NCI-H2107 treated with DMSO at 0.1 percent for 48 hours (cell line): ENCODE data around the gene SEPTIN7.

Experiments used
- DNase-seq: peaks from one replicate; lab custom pipeline; 2025; ENCODE audit not compliant: unreplicated experiment; lab: John Stamatoyannopoulos, UW

SEPTIN7 gene

DNA sequence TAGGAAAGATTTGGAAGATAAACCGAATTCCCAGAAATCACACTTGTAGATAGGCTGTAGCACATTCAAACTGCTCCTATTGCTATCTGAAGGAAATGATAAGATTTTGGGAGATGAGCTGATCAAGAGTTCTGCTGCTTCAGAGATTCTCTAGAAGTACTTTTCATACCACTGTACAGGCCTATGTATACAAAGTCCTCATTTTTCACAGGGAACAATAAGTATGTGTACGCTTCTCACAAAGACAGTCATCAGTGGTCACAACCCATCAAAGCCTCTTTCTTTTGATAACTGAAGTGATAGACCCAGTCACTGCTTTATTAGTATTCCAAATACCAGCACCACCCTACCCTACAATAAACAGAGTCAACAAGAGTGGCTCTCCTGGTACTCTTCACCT lies 15.6 kb upstream of the SEPTIN7 start:
- no peak for DNase-seq

DNA sequence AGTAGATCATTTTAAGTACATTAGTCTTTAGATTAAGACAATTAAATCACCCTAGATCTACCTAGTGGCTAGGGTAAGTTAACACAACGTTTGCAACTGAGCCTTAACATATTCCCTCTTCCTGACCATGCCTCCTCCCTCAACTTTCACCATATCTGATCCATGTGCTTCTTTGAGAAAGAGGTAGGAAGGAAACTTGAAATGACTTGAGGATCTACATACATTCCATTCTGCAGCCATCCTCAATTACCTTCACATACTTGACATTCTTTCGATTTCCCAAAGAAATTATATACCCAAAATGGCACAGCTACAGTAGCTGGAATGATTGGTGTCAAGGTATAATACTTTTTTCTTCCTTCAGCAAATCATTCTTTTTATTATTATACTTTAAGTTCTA lies 12.9 kb upstream of the SEPTIN7 start:
- no peak for DNase-seq

DNA sequence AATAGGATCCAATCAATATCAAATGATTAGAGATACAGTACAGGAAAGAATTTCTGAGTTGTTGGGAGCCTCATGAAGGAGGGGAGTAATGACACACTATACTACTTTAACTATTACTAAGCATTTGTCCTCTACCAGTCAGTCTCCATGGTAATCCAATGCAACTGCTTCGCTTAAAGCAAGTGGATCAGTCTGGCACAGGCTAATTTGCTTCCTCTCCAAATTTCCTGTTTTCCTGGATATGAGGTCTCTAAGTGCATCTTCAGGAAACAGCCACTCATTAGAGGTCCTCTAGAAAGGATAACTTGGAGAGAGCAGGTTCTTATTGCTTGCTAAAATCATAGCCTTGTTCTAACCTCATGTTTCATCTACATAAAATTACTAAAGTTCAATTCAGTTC lies 8.4 kb upstream of the SEPTIN7 start:
- no peak for DNase-seq

DNA sequence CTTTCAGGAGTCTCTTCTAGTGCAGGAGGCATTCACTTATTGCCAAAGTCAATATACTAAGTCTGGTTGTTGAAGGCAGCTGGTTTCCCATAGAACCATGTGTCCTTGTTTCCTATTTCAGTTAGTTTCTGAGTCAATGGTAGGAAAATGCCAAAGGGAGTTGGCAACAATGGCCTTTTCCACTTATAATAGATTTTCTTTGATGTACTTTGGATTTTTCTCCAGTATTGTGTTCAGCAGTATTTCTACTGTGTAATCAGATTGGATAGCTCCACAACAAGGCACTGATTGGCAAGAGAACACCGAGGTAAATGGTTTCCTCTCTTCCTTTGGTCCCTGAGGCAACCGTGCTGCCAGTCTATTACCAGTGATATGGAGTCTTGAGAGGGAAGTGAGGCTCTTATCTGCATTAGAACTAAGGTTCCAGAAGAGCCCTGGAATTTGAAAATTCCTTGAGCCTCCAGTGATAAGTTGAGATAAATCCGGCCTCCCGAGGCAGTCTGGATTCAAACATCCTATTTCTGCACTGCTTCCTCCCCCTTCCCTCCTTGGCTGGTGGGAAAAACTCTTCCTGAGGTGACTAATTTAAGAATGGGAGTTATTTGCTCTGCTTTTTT lies 7.9 kb upstream of the SEPTIN7 start:
- DNase-seq = no peak

DNA sequence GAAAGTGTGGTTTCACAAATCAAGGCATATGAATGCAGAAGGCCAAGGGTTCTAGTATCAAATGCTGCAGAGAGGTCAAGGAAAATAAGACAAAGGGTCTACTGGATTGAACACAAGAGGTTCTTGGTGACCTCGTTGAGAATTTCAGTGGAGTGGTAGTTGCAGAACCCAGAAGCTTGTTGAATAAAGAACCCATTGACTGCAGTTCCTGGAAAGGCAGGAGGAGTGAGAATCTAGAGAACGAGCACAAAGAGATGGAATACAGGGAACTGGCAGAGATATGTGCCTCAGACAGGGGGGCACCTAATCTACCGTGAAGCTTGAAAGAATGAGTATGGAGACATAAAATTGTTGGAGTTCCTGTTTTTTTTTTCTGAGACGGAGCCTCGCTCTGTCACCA lies 3.5 kb upstream of the SEPTIN7 start:
- DNase-seq = no peak

DNA sequence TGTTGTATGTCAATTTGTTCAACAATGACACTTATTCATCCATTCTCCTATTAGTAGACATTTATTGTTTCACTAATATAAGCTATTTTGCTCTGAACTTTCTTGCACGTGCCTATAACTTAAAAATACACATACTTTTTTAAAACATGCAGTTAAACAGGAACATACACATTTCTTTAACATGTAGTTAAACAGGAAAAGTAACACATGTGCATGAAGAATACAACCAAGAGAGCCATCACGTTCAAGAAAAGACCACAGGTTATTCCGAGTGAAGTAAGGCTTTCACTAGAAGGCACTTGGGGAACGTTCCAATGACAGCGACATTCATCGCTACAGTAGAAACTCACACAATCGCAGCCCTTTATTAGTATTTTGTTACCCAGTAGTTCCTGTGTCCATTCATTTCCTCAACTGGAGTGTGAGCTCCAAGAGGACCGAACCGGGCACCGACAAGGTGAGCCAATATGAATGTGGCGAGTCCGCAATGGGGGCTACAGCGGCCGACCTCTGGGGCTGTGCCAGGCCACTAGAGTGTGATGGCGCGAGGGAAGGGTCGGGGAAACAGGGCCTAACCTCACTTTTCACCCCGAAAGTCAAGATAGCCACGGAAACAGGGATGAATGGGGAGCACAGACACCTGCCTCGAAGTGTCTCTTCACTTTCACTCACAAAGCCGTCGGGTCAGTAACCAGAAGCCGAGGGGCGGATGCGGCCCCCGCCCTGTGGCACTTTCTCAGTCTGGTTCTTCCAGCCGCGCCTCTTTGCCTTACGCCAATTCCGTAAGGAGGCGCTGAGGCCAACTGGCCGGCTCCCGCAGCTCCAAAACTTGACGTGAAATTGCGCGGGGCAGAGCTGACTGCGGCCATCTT lies 775 bp upstream of the SEPTIN7 start:
- peak; percentile 92 for DNase-seq

DNA sequence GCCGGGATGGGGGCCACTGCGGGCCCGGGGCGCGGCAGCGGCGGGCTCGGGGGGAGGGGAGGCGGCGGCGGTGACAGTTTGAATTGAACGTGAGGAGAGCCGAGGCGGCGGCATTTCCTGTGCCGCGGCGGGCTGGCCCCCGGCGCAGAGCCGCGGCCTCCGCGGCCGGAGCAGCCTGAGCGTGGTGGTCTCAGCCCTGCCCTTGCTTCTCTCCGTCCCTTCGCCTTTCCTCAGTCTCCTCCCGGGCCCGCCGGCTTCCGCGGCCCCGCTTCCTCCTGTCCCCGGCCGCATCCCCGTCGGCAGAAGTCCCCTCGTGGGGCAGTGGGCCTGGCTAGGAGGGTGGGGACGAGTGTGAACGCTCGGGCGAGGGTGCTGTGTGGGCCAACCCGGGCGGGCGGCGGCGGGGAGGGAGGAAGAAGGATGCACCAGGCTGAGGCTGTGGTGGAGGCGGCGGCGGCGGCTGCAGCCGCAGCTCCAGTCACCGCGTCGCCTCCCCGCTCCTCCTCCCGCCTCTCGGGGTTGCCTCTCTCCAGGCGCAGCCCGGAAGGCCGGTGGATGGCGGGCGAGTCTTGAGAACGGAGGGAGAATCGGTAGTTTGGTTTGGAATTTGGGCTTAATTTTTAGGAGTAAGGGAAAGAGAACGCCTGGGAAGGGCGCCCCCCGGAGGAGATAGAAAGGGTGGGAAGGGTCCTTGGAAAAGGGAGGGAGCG lies 690 bp downstream of the SEPTIN7 start:
- peak; percentile 44 for DNase-seq

DNA sequence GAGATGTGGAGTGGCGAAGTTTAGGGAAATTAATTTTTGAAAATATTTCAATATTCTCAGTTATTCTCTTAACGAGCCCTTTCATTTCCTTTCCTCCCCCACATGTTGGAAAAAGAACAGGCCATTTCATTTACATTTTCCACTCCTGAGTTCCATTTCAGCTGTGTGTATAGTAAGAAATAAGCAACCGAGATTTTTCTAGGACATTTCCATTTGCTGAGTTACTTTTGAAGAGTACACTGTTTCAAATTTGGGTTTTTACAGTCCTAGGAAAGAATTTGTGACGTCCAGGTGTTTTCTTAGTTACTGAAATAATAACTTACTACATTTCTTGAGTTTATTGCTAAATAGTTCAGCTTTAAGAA lies 1.2 kb downstream of the SEPTIN7 start:
- DNase-seq = no peak

DNA sequence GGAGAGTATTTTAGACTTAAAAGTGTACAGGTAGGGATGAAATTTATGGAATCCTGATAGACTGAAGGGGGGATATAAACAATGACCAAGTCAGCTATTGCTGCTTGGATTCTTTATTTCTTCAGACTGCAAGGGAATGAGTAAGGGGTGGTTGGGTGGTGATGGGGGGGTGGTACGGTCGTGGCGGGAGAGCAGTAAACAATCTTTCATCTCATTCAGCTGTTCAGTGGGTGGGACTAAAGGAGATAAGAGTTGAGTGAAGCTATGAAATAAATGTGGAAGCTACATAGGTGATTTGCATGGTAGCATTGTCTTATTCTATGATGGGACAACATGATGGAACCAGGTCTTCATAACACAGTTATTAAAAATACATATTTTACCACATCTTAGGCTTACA lies 1.8 kb downstream of the SEPTIN7 start:
- no peak for DNase-seq

DNA sequence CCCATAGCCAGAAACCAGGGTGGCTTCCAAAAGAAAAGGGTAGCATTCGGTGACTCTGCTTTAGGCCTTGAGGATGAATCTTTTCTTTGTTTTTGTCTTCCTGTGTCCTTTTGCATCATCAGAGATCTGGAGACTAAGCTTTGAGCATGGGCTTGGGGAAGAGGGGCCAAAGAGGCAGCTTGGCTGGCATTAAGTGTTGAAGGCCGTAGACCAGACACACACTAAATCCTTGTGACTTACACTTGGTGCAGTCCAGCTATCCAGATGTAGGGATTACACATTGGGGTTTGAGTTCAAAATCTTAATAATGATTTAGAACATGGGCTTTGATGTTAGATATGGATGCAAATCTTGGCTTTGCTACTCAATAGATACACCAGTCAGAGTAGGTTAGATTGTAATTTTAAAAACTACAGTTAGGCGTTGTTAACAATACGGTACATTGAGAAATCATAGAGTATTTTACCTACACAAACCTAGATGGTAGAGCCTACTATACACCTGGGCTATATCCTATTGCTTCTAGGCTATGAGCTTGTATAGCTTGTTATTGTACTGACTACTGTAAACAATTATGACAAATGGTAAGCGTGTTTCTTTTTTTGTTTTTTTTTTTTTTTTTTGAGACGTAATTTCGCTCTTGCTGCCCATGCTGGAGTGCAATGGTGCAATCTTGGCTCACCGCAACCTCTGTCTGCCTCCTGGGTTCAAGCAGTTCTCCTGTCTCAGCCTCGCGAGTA lies 3.5 kb downstream of the SEPTIN7 start:
- no peak for DNase-seq

DNA sequence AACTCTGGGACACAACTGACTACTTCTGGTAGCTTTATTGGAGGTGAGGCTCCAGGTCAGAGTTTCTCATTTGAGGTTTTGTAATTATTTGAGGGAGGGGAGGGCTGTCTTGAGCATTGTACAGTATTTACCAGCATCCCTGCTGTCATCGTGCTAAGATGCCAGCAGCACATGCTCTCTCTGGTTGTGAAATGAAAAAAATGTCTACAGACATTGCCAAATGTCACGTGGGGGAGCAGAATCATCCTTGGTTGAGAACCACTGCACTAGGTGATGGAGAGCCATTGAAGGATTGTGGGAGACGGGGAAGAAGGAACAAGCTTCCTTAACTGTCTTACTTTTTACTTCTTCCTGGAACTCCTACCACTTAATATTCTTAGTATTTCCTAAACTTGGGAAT lies 5.0 kb downstream of the SEPTIN7 start:
- no peak for DNase-seq

DNA sequence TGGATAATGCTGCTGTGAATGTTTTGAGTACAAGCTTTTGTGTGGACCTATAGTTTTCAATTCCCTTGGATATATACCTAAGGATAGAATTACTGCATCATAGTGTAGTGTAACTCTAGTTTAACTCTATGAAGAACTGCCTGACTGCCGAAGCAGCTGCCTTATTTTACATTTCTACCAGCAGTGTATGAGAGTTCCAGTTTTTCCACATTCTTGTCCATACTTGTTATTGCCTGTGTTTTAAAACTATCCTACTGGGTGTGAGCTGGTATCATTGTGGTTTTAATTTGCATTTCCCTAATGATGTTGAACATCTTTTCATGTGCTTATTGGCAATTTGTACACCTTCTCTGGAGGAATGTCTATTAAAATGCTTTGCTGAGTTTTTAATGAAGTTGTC lies 15.7 kb downstream of the SEPTIN7 start:
- DNase-seq = no peak

DNA sequence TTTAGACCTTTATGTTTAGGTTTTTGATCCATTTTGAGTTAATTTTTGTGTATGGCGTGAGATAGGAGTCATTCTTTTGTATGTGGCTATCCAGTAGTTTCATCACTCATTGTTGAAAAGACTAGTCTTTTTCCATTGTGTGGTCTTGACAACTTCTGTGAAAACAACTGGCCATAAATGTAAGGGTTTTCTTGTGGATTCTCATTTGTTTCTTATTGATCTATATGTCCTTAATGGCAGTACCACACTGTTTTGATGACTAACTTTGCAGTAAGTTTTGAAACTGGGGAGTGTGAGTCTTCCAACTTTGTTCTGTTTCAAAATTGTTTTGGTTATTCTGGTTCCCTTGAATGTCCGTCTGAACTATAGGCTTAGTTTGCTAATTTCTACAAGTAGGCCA lies 16.3 kb downstream of the SEPTIN7 start:
- DNase-seq = no peak

DNA sequence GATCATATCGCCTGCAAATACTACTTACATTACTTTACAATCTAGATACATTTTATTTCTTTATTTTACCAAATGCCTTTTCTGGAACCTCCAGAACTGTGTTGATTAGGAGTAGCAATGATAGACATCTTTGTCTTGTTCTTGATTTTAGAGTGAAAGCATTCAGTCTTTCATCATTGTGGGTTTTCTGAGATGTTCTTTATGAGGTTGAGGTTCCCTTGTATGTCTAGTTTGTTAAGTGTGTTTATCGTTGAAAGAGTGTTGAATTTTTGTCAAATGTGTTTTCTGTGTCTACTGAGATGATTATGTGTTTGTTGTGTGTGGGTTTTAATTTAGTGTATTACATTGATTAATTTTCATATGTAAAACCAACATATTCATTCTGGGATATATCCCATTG lies 17.1 kb downstream of the SEPTIN7 start:
- DNase-seq = no peak

DNA sequence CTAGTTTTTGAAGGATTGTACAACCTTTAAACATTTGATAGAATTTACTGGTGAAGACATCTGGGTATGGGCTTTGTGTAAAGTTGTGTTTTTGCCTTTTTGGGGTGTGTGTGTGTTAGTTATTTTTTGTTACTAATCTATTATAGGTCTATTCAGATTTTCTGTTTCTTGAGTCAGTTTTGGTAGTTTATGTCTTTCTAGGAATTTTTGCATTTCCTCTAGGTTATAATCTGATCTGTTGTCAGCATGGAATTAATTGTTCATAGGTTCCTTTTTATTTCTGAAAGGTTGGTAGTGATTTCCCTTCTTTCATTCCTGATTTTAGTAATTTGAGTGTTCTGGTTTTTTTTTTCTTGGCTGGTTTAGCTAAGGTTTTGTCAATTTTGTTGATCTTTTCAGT lies 17.7 kb downstream of the SEPTIN7 start:
- DNase-seq = no peak

DNA sequence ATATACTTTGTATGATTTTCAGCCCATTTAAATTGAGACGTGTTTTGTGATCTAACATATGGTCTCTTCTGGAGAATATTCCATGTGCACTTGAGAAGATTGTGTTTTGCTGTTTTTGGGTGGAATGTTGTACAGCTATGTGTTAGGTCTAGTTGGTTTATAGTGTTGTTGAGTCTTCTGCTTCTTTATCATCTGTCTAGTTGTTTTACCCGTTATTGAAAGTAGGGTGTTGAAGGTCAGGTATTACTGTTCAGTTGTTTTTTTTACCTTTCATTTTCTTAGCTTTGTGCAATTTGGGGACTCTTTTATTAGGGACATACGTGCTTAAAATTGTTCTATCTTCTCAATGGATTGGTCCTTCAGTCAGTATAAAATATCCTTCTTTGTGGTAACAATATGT lies 18.5 kb downstream of the SEPTIN7 start:
- DNase-seq = no peak

DNA sequence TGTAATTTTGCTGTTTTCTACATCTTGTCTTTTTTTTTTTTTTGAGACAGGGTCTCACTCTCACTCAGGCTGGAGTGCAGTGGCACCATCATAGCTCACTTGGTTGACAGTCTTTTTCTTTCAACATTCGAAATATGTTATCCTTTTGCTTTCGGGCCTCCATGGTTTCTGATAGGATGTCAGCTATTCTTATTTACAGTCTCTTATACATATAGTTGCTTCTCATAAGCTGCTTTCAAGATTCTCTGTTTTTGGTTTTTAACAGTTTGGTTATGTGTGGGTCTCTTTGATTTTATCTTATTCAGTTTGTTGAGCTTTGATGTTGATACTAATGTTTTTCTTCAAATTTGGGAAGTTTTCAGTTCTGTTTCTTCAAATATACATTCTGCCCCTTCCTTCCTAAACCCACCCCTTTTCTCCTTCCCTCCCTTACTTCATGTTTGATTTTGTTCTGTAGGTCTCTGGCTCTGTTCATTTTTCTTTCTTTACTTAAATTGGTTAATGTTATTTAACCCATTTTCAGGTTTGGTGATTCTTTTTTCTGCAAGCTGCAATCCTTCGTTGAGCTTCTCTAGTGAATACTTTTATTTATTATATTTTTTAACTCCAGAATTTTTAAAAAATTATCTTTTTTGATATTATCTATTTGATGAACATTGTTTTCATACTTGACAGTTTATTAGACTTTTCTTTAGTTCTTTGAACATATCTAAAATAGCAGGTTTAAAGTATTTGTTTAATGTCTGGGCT lies 19.3 kb downstream of the SEPTIN7 start:
- DNase-seq = no peak

DNA sequence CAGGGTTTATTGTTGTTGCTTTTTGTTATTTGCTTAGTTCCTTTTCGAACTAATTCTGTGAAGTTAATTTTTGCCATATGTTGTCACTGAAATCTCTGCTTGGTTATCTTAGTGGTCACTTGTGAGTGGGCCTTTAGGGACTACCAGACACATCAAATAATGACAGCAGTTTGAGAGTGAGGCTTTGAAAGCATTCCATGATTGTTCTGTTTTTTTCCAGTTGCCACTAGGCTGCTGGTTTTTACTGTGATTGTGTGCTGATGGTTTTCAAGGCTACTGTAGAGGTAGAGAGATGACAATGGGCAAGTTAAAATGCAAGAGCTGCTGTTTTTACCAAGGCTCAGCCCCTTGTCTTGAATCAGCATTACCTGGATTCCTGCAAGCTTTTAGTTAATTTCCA lies 20.0 kb downstream of the SEPTIN7 start:
- DNase-seq = no peak

DNA sequence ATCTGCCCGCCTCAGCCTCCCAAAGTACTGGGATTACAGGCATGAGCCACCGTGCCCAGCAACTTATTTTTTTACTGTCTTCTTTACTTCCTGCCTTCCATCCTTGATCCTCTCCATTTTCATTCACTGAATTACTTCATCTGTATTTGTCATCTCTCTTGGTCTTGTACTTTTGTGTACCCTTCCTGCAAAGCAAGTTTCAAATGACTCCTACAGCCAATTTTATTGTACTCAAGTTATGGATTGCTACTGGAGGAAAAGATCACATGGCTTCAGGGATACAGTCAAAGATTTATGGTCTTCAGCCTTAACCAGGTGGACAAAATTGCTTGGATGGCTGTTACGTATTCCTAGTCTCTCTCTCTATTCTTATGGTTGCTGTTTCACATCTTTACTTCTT lies 22.6 kb downstream of the SEPTIN7 start:
- no peak for DNase-seq

DNA sequence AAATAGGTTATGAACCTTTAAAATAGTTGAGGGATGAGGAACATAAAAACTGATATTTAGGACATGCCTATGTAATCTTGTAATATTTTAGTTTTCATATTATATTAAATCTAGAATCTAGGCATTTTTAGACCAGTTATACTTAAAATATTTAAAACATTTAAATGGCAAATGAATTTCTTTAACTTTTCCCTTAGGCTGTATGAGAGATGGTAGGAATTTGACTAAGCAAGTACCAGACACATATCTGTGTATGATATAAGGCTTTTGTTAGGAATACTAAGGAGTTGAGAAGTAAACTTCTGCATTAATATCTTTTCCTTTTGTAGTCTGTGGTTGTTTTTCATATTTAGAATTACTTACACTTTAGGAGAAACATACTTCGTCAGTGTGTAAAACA lies 25.1 kb downstream of the SEPTIN7 start:
- DNase-seq = no peak

DNA sequence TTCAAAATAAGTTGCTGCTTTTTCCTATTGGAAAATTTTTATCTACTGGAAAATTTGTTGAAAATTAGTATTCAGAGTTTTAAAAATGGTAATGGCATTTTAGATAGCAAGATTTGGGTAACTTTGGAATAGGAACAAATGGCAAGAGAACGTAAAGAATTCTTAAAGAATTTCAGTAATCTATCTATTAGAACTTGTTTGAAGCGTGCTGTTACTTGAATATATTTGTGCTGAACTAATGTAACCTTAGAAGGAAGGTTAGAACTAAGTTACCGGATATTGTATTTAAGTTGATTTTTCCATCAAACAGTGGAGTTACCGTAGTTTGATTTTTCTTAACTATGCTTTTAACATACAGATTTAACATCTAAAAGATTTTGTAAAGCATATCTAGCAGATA lies 25.9 kb downstream of the SEPTIN7 start:
- no peak for DNase-seq
